TTC549 (cell line): ENCODE results near the gene ANKS1B.

ENCODE experiments used
- FAIRE-seq: peaks from 2 replicates; lab custom pipeline; 2012; peaks lifted over from hg19 to GRCh38; lab: Jason Lieb, UNC

ANKS1B gene

DNA sequence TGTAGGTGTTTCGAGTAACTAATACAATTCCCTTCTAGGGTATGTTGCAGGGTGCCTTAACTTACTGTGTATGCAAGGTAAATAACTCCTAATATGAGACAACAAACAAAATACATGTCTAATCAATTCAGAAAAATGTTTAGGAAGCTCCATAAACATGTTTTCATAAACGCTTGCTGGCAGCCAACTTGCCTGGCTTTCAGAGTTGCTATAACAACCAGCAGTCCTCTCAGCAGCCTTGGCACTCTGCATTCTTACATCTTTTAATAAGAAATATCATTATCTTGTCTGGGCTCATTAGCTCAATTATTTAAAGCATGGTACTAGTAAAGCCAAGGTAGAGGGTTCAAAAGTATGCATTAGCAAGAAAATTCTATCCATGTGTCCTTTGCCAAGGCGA is 862.2 kb downstream of the ANKS1B start:
- FAIRE-seq = no peak

- FAIRE-seq = no peak
Measured at GRCh38 chr12:99121546-99121945, 863.2 kb downstream of the ANKS1B start.

GRCh38 chr12:99119943-99120342 is 864.8 kb downstream of the ANKS1B start:
- FAIRE-seq = no peak

DNA sequence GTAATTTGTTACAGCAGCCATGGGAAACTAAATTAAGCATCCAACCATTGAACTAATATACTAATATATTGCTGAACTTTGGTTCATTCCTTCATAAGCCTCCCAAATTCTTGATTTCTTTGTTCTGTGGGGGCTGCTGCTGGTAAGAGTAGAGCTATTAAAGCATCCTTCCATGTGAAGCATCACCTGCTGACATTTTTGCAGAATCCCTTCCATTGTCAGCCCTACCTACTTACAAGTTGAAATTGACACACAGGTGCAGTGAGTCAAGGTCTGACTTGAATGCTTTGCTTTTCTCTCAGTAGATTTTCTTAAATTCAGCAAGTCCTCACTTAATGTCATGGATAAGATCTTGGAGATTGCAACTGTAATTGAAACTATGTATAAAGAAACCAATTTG is 865.3 kb downstream of the ANKS1B start:
- FAIRE-seq = no peak

DNA sequence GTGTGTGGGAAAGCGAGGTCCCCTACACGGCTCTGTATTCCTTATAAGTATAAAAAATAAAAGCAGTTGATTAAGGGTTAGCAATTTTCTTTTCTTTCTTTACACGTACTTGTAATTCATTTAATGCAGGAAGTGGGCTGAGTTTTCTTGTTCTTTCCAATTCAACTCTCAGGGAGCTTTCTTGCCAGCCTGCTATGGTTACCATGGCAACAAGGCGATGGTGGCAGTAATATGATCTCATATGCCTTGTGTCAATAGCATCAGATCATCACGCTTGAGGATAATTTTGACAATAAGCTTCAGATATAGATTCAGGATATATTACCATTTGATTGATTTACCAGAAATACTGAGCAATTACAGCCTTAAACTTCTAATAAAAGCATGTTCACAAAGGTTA is 873.1 kb downstream of the ANKS1B start:
- no peak for FAIRE-seq

DNA sequence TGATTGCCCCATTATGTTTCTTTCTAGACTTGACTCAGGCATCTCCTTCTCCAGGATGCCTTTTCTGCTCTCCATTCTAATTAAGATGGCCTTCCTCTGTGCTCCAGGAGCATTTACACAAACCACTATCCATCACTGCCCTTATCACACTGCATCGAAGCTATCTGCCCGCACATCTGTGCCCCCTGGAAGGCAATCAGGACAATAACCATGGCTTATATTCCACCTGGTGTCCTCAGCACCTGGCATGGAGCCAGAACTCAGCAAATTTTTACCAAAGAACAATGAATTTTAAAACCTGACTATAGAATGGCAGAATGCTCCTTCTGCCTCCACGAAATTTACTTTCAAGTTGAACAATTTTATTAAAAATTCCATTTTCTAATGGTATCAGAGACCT is 873.9 kb downstream of the ANKS1B start:
- no peak for FAIRE-seq

- FAIRE-seq = no peak
Measured at GRCh38 chr12:99110212-99110611, 874.5 kb downstream of the ANKS1B start.

DNA sequence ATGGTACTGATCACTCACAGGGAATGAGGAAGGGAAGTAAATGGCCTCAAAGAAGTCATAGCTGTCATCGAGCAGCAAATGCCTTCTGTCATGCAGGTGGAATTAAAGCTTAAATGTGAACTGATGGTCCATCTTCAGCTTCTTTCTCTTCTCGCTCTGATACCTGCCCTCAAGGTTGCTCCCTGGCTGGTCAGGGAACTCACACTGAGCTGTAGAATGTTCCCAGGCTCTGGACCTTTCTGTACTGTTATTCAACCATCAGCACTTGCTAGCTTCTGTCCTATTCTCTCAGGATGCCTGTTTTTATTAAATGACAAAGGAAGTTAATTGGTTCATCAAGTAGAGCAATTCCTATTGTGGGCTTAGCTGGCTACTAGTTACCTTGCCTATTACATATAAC is 875.8 kb downstream of the ANKS1B start:
- FAIRE-seq = no peak

DNA sequence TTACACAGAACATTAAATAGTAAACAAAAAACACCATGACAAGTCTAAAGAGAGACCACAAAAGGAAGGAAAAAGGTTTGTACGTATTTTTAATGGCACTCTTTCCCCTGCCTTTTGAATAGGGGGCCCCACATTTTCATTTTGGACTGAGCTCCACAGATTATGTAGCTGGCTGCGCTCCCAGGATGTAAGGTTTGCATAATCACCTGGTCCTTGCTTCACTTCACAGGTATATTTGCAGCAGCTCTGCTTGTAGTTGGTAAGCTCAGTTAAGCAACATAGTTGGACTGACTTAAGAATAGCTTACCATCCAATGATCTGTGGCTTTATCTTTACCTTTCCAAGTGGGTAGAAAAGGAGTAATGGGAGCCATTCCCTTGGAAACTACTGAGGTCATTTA is 885.0 kb downstream of the ANKS1B start:
- no peak for FAIRE-seq

- no peak for FAIRE-seq
Measured at GRCh38 chr12:99097171-99097570, 887.6 kb downstream of the ANKS1B start.

DNA sequence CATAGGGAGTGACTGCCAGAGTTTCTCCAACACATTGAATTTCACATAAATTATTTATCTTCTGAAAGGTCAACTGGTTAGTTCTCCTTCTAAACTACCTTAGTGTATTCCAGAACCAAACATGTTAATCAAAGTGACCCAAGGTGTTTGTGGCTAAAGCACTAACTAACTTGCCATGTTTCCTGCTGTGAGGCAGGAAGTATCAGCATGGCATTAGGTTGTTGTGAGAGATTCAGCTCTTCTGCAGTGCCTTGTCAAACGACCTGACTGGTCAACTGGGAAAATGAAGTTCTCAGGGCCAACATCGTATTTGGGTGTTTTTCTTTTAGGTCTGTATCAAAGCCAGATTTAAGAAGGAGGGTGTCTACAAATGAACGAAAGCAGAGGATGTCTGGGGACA is 891.6 kb downstream of the ANKS1B start:
- no peak for FAIRE-seq

DNA sequence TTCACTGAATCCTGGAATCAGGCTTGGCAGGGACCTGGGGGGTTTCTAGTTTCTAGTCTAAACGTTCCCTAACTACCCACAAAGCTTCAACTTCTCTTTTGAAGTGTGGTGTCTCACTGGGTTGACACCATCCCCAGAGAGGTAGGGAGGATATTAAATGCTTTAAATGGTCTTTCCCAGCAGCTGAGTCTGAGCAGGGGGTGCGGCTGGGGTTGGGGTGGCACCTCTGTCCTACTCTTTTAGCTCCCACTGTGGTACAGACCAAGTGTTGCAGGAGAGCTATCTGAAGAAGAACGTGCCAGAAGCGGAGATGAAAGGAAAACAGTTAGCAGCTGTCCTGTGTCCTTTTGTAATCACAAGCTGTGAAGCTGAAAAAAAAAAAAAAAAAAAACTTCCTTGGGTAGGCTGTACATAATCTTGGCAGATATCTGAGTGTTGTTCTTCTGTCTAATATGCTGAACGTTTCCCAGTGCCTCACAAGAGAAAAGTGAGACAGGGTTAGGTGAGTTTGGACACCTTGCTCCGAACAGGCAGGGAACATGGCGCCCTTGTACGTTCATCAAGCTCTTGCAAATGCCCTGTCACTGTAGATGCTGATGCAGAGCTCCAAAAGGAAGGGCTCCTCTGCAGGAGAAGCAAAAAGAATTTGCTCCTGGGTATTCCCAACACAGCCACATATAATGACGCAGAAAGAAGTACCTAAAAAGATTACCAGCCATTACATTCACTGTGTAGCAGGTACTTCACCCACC is 892.5 kb downstream of the ANKS1B start:
- FAIRE-seq = no peak

GRCh38 chr12:99087278-99087677 is 897.5 kb downstream of the ANKS1B start:
- FAIRE-seq = no peak

DNA sequence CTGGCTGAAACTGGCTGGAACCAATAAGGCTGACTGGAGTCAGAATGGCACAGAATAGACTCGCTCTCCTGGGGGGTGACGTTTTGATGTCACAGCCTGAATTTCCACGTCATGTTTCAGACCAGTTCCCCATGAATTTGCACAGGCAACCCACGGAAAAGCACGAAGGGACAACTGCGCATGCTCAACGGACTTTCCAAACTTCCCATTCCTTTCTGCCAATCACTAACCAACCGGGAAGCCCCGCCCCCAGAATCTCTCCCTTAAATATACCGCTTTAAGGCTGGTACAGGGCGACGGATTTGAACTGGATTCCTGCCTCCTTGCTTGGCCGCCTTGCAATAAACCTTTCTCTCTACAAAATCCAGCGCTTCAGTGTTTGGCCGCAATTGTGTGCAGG is 904.9 kb downstream of the ANKS1B start:
- no peak for FAIRE-seq

DNA sequence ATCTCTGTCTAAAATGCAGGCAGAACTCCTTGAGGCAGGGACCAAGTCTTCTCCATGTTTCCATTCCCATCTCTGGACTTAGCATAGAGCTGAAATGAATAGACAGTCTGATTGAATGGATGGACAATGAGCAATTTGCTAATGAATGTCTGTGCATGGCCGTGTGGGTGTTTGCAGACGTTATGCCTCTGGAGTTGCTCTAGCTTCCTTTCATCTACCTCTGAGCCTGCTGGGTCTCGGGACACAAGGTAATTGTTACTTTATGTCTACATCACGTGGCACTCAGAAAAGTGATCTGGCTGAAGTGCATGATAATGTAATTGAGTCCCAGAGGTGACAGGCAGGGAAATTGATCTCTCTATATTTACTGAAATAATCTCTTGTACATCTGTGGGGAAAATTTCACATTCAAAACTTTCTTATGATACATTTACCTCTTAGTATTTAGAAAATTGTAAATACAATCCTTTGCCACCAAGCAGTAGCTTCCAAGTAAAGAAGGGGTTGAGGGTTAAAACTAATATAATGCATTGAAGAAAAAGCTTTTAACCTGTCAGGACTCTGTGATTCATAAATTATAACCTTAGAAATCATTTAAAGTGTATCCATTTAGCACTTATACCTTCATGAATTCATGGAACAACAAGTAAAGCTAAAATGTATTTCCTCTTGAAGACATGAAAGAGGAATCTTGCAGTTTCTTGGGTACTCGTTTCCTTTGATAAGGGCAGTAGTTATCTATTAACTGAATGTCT is 915.6 kb downstream of the ANKS1B start:
- no peak for FAIRE-seq

GRCh38 chr12:99067171-99067785 is 917.5 kb downstream of the ANKS1B start:
- FAIRE-seq = no peak

GRCh38 chr12:99066726-99067125 is 918.0 kb downstream of the ANKS1B start:
- FAIRE-seq = no peak

DNA sequence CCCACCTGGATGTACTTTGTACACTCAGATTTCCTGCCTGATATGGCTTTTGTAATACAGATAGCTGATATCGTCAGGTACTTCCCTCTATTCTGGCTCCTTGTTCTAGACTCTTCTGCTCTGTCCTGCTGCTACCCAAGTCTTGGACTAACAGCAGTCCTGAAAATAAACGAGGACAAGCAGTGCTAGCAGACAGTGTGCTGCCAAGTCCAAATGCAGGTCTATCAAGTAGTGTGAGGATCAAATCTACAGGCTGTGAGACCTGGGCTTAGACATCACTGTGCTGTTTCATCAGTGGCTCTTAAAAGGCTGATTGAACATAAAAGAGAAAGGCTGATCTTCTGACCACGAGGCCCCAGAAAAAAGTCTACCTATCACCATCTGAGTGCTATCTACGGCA is 921.6 kb downstream of the ANKS1B start:
- no peak for FAIRE-seq

GRCh38 chr12:99059824-99060511 is 924.8 kb downstream of the ANKS1B start:
- FAIRE-seq = no peak

DNA sequence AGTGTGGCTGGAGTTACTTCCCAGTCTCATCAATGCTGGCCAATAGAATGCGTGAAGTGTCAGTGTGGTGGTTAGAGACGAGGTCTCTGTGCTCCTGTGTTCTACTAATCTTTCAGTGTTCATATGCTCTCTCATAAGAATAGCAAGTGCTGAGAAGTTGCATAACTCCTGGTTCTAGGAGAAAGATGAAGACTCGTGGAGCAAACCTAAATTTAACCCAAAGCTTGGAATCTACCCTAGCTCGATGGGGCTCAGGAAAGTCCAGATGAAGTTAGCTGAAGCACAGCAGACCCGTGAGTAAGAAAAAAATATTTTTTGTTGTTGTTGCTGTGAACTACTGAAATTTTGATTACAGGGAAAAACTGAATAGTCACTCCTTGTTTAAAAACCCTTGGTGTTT is 927.1 kb downstream of the ANKS1B start:
- no peak for FAIRE-seq

DNA sequence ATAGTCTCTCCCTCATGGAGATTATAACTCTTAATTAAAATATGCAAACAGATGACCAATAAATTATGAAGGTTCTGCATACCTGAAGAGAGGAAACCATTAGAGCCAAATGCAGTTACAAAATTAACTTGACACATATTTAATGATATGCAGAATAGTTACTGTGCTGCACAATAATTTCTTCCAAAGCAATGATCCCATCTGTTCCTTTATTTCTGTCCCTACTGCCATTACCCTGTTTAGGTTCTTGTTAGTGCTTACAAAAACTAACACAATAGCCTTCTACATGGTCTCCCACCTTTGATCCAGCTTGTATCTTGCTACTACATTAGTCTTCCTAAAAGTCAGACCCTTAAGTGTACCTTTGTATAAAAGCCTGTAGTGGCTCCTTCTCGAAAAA is 928.5 kb downstream of the ANKS1B start:
- FAIRE-seq = no peak

DNA sequence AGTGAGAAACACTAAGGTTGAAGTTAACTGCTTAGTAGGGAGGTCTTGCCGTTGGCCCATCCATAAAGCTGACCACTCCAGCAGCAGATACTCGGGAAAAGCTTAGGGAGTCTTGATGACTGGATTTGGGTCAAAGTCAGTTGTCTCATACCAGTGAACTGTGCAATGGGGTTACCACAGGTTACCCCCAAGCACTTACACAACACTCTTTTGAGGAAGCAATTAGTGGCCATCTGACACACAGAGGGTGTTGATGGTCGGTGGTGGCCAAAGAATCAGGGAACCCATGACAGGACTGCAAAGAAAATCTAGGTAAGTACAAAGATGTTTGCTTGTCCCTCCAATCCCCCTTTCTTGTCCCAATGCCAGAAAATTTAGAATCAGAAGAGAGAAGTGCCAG is 929.4 kb downstream of the ANKS1B start:
- no peak for FAIRE-seq

DNA sequence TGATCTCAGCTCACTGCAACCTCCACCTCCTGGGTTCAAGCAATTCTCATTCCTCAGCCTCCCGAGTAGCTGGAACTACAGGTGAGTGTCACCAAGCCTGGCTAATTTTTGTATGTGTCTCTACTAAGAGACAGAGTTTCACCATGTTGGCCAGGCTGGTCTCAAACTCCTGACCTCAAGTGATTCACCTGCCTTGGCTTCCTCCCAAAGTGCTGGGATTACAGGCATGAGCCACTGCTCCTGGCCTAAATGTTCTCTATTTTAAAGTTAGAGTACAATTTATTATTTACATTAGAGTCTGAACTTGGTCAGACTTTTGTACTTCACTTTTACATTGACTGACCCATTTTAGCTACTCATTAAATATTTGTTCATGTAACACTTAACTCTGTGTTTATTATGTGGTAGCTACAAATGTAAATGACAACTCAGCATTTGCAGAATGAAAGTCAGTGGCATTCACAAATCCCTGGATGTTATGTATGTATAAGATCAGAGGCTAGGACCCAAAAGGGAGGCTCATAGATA is 930.1 kb downstream of the ANKS1B start:
- no peak for FAIRE-seq
